CD14-positive monocyte (primary cell): Measurements from ENCODE around the gene PAQR7. TPM values are rescaled to one million over a fixed set of nuclear protein-coding genes. Genes with fewer than 3 reads are reported as not detected.

Source experiments
- DNase-seq, 3 donors: peaks; one replicate each; pipeline ENCODE4 v3.0.0-alpha.2; 2011 to 2022
- H2AFZ ChIP-seq: 2 replicates; pipeline ENCODE4 v1.6.0; 2012; ENCODE audit warnings: mild to moderate bottlenecking, low read depth, low read length, inconsistent platforms; ENCODE audit not compliant: insufficient read depth, poor library complexity, severe bottlenecking
- H3K27ac ChIP-seq, 2 donors: 1 replicate in 1 of 2; 2 replicates in 1 of 2; pipeline ENCODE4 v1.5.1; 2012 to 2013; ENCODE audit warnings: low read length in 2 of 2, control low read depth in 1 of 2, inconsistent platforms in 1 of 2, low read depth in 1 of 2, mild to moderate bottlenecking in 1 of 2
- H3K27me3 ChIP-seq, 2 donors: one replicate each; pipeline versions ENCODE4 v1.6.0 to v1.6.1; 2011 to 2013; ENCODE audit warnings: low read length in 2 of 2; ENCODE audit not compliant: control insufficient read depth in 2 of 2, insufficient read depth in 2 of 2
- H3K36me3 ChIP-seq, 2 donors: replicated peaks in 1 of 2; 1 replicate in 1 of 2; 2 replicates in 1 of 2; pipeline versions ENCODE4 v1.5.1 to v1.6.1; 2012 to 2013; ENCODE audit warnings: low read length in 2 of 2, control low read depth in 1 of 2, inconsistent platforms in 1 of 2, mild to moderate bottlenecking in 1 of 2; ENCODE audit not compliant: insufficient read depth in 2 of 2, control insufficient read depth in 1 of 2
- H3K4me1 ChIP-seq, 2 donors: 1 replicate in 1 of 2; 2 replicates in 1 of 2; pipeline versions ENCODE4 v1.5.1 to v1.6.1; 2012 to 2013; ENCODE audit warnings: low read length in 2 of 2, control low read depth in 1 of 2, inconsistent platforms in 1 of 2, mild to moderate bottlenecking in 1 of 2, moderate library complexity in 1 of 2; ENCODE audit not compliant: insufficient read depth in 2 of 2, control insufficient read depth in 1 of 2
- H3K4me2 ChIP-seq: replicated peaks from 2 replicates; pipeline ENCODE3; 2012; ENCODE audit warnings: low read length, moderate library complexity, mild to moderate bottlenecking; ENCODE audit not compliant: poor library complexity, severe bottlenecking; ENCODE audit errors: extremely low read depth
- H3K4me3 ChIP-seq, 3 experiments: fragments of 200-600 bp in 1 of 3; sonication (generic) in 1 of 3; replicated peaks in 1 of 3; 1 replicate in 2 of 3; 2 replicates in 1 of 3; pipeline ENCODE4 v1.5.1; 2011 to 2013; ENCODE audit warnings: low read length in 3 of 3, mild to moderate bottlenecking in 3 of 3, control low read depth in 2 of 3, low read depth in 2 of 3, inconsistent platforms in 1 of 3, moderate library complexity in 1 of 3
- H3K79me2 ChIP-seq: 2 replicates; pipeline ENCODE4 v1.6.0; 2012; ENCODE audit warnings: mild to moderate bottlenecking, control low read depth, inconsistent platforms, low read length, moderate library complexity; ENCODE audit not compliant: insufficient read depth
- H3K9ac ChIP-seq: 2 replicates; pipeline ENCODE4 v1.6.0; 2017; ENCODE audit warnings: low read length, mild to moderate bottlenecking; ENCODE audit not compliant: insufficient read depth, poor library complexity, severe bottlenecking
- H3K9me3 ChIP-seq, 2 donors: replicated peaks in 1 of 2; 1 replicate in 1 of 2; 2 replicates in 1 of 2; pipeline versions ENCODE4 v1.5.1 to v1.6.1; 2012 to 2013; ENCODE audit warnings: low read length in 2 of 2, control low read depth in 1 of 2; ENCODE audit not compliant: control insufficient read depth in 1 of 2, insufficient read depth in 1 of 2
- H4K20me1 ChIP-seq: 2 replicates; pipeline ENCODE4 v1.6.0; 2012; ENCODE audit warnings: mild to moderate bottlenecking, low read length, control low read depth, moderate library complexity; ENCODE audit not compliant: insufficient read depth
- H3K27ac Mint-ChIP-seq, 7 donors: one replicate each; pipeline ENCODE4 v1.8.0; 2020; ENCODE audit warnings: mild to moderate bottlenecking in 7 of 7, mixed read lengths in 7 of 7, moderate library complexity in 6 of 7, inconsistent platforms in 2 of 7
- H3K27me3 Mint-ChIP-seq, 3 donors: one replicate each; pipeline ENCODE4 v1.8.0; 2021 to 2022; ENCODE audit warnings: low read depth in 3 of 3, mild to moderate bottlenecking in 3 of 3, mixed read lengths in 3 of 3, moderate library complexity in 3 of 3, inconsistent platforms in 1 of 3
- H3K36me3 Mint-ChIP-seq, 2 donors: one replicate each; pipeline ENCODE4 v1.8.0; 2020; ENCODE audit warnings: mixed read lengths in 2 of 2, inconsistent platforms in 1 of 2, mild to moderate bottlenecking in 1 of 2
- H3K4me1 Mint-ChIP-seq: one replicate; pipeline ENCODE4 v1.8.0; 2020; ENCODE audit warnings: mild to moderate bottlenecking, mixed read lengths
- H3K4me3 Mint-ChIP-seq, 2 donors: one replicate each; pipeline ENCODE4 v1.8.0; 2020; ENCODE audit warnings: mild to moderate bottlenecking in 2 of 2, mixed read lengths in 2 of 2, moderate library complexity in 1 of 2
- H3K9me3 Mint-ChIP-seq, 7 donors: one replicate each; pipeline ENCODE4 v1.8.0; 2020 to 2022; ENCODE audit warnings: mixed read lengths in 7 of 7, mild to moderate bottlenecking in 6 of 7, moderate library complexity in 6 of 7, inconsistent platforms in 2 of 7
- CTCF ChIP-seq: fragments of 200-600 bp; IDR thresholded peaks from one replicate; pipeline ENCODE4 v1.8.0; 2022; ENCODE audit warnings: antibody characterized with exemption, mild to moderate bottlenecking
- WGBS: methylation state at CpG from one replicate; pipeline ENCODE4 v1.1.5; 2013; ENCODE audit warnings: missing lambda C conversion rate; ENCODE audit not compliant: insufficient coverage; 5-methylcytosine and 5-hydroxymethylcytosine counted together
- intact Hi-C, 2 donors: fragments of 100-400 bp; cut with micrococcal nuclease; formaldehyde crosslinking; loops; one replicate each; pipeline versions ENCODE4 v1.15.0 to v1.15.1; 2023
- polyA plus RNA-seq, 3 donors: library from polyadenylated mRNA; depleted of rRNA in 1 of 3; unstranded in 2 of 3; stranded (reverse) in 1 of 3; fragments of 300-500 nt in 2 of 3; fragments of >200 nt in 1 of 3; fragmentation: Illumina TruSeq in 2 of 3; gene quantifications; 1 replicate in 2 of 3; 2 replicates in 1 of 3; pipeline ENCODE4 v1.2.3, GENCODE V29; 2012 to 2021

PAQR7 gene
- polyA plus RNA-seq, 3 donors = 0.92 to 13.3 (median 1.0) TPM

- Mint-ChIP-seq H3K4me1 (peaks cover 14% of the 10 kb centered on the region), H3K36me3 (no peaks in the 10 kb centered on the region), H3K27ac (no peak overlapping the region), H3K27me3 (peaks cover 2 to 8% (median 5%) of the 10 kb centered on the region in 3 donors), H3K4me3 (no peak overlapping the region), H3K9me3 (peaks cover 0 to 2% (median 0%) of the 10 kb centered on the region in 7 donors)
- no peak overlapping the region for H3K4me2 ChIP-seq
- no peak overlapping the region for H3K4me3 ChIP-seq
- TF ChIP-seq CTCF = no peak
- no peaks in the 10 kb centered on the region for H3K36me3 ChIP-seq
- no peak overlapping the region for H3K27ac ChIP-seq
- H3K79me2 ChIP-seq = peaks cover 3% of the 10 kb centered on the region
- no peak for DNase-seq
- H4K20me1 ChIP-seq = no peaks in the 10 kb centered on the region
- intact Hi-C loops = no loop called here
- H3K4me1 ChIP-seq = peaks cover 13 to 18% of the 10 kb centered on the region in 2 donors
- no peaks in the 10 kb centered on the region for H3K27me3 ChIP-seq
- WGBS = 86% methylated on average over 2 of the region's 2 CpGs
- H3K9ac ChIP-seq = no peak overlapping the region
- H3K9me3 ChIP-seq = no peaks in the 10 kb centered on the region
- H2AFZ ChIP-seq = no peak overlapping the region
These were observed 4.2 kb upstream of the PAQR7 start for GRCh38 chr1:25879675-25880074.

GRCh38 chr1:25878690-25879089 lies 3.2 kb upstream of the PAQR7 start:
- no peaks in the 10 kb centered on the region for H3K27me3 ChIP-seq
- no peak overlapping the region for H3K4me3 Mint-ChIP-seq
- peaks cover 20 to 28% of the 10 kb centered on the region in 2 donors for H3K4me1 ChIP-seq
- no peak for DNase-seq
- no peaks in the 10 kb centered on the region for H4K20me1 ChIP-seq
- H3K9ac ChIP-seq = no peak overlapping the region
- WGBS = no CpG with 5 or more reads among the region's 5 CpGs
- H2AFZ ChIP-seq = no peak overlapping the region
- no peaks in the 10 kb centered on the region for H3K9me3 ChIP-seq
- no peak for TF ChIP-seq CTCF
- intact Hi-C loops = no loop called here
- no peak overlapping the region for H3K27ac ChIP-seq
- no peak overlapping the region for H3K4me2 ChIP-seq
- H3K4me1 Mint-ChIP-seq = peaks cover 23% of the 10 kb centered on the region
- no peaks in the 10 kb centered on the region for H3K36me3 ChIP-seq
- H3K36me3 Mint-ChIP-seq = no peaks in the 10 kb centered on the region
- no peak overlapping the region for H3K27ac Mint-ChIP-seq
- H3K27me3 Mint-ChIP-seq = peaks cover 2 to 8% (median 5%) of the 10 kb centered on the region in 3 donors
- H3K79me2 ChIP-seq = peaks cover 8% of the 10 kb centered on the region
- peaks cover 0 to 2% (median 0%) of the 10 kb centered on the region in 7 donors for H3K9me3 Mint-ChIP-seq
- no peak overlapping the region for H3K4me3 ChIP-seq
